ENCODE measurements around the gene RETREG1. TPM values are rescaled to one million over a fixed set of nuclear protein-coding genes. Genes with fewer than 3 reads are reported as not detected.
A peak's percentile ranks its signal among the peaks of the same experiment; 100 is the strongest.

Gene RETREG1
- total RNA-seq, 1 donor from 2014 or later: 15.8 TPM

DNA sequence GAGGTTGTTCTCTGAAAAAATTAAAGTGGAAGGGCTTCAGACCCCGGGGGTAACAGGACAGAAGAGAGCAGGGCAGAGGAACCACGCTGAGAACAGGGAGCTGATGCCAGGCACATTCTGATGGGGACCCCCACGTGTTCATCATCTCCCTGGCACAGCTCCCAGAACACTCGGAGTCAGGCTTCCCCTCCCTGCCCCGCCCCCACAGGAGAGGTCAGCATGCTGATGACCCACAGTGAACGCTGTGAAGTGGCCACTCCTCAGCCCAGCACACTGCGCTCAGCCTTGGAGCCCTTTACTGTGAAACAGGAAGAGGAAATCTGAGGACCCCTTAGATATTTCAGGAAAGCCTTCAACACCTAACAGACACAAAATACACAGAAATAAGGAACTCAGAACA, 16.4 kb downstream of the RETREG1 start:
- H3K4me3 Mint-ChIP-seq (ENCODE audit: unreplicated experiment): no peak overlapping the region
- H3K36me3 Mint-ChIP-seq (ENCODE audit: low read depth, unreplicated experiment): peaks cover 29% of the 10 kb centered on the region
- TF ChIP-seq, protein P1, sequence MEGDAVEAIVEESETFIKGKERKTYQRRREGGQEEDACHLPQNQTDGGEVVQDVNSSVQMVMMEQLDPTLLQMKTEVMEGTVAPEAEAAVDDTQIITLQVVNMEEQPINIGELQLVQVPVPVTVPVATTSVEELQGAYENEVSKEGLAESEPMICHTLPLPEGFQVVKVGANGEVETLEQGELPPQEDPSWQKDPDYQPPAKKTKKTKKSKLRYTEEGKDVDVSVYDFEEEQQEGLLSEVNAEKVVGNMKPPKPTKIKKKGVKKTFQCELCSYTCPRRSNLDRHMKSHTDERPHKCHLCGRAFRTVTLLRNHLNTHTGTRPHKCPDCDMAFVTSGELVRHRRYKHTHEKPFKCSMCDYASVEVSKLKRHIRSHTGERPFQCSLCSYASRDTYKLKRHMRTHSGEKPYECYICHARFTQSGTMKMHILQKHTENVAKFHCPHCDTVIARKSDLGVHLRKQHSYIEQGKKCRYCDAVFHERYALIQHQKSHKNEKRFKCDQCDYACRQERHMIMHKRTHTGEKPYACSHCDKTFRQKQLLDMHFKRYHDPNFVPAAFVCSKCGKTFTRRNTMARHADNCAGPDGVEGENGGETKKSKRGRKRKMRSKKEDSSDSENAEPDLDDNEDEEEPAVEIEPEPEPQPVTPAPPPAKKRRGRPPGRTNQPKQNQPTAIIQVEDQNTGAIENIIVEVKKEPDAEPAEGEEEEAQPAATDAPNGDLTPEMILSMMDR (IDR thresholded peaks at IDR 0.05; ENCODE audit: unreplicated experiment): no peak
- H3K4me1 Mint-ChIP-seq (ENCODE audit: unreplicated experiment): peaks cover 22% of the 10 kb centered on the region
- no peaks in the 10 kb centered on the region for H3K27me3 Mint-ChIP-seq (ENCODE audit: unreplicated experiment)
- no peak for DNase-seq (ENCODE audit: low spot score)
- peaks cover 5% of the 10 kb centered on the region for H3K9me3 Mint-ChIP-seq (ENCODE audit: unreplicated experiment)
- peak overlapping the region; percentile 44 for H3K27ac Mint-ChIP-seq (ENCODE audit: unreplicated experiment)

DNA sequence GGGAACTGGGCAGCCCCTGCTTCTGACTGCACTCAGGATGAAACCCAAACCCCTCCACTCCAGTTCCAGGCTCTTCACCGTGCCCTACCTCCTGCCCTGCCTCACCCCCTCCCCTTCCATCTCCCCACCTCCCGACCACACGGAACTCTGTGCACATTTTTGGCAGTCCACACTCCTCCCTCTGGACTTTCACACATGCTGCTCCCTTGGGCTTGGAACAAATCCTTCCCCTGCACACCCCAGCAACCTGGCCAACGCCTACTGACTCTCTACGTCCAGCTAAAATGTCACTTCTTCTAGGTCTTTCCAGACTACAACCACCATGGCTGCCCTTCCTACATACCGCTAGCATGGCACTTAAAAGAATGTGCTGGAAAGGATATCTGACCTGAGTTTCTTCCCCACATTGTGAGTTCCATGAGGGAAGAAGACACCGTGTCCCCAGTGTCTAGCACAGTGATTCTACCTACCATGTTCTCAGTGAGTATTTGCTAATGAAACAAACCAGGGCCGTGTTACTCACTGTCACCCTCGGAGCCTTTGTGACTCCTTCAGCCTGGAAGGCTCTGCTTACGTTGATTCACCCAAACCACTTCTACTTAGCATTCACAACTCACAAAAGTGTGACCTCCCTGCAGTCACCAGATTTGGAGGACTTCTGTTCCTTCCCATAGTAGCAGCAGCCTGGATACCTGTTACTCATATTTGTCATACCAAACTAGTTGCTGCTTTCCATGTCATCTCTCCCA, 18.7 kb downstream of the RETREG1 start:
- H3K9me3 Mint-ChIP-seq (ENCODE audit: unreplicated experiment): no peaks in the 10 kb centered on the region
- no peak overlapping the region for H3K27ac Mint-ChIP-seq (ENCODE audit: unreplicated experiment)
- H3K27me3 Mint-ChIP-seq (ENCODE audit: unreplicated experiment): no peaks in the 10 kb centered on the region
- TF ChIP-seq, protein P1 (IDR thresholded peaks at IDR 0.05; ENCODE audit: unreplicated experiment): no peak
- DNase-seq (ENCODE audit: low spot score): no peak
- peak overlapping the region; percentile 26 for H3K4me3 Mint-ChIP-seq (ENCODE audit: unreplicated experiment)
- peaks cover 24% of the 10 kb centered on the region for H3K4me1 Mint-ChIP-seq (ENCODE audit: unreplicated experiment)
- H3K36me3 Mint-ChIP-seq (ENCODE audit: low read depth, unreplicated experiment): peaks cover 19% of the 10 kb centered on the region

DNA sequence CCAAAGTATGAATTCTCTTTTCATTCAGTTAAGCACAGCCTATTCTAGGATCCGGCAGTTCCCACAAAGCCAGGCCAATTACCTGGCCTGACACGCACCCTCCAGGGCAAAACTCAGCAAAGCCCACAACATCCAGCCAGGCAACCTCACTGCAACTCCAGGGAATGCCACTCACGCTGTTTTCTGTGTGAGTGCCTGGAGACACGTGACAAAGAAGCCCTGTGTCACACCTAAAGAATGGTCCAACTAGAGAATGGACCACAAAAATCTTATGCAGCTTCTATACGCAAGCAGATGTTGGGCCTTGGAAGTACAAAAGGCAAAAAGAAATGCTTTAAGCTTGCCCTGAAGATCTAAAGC, 20.2 kb downstream of the RETREG1 start:
- H3K27ac Mint-ChIP-seq (ENCODE audit: unreplicated experiment): no peak overlapping the region
- peaks cover 27% of the 10 kb centered on the region for H3K4me1 Mint-ChIP-seq (ENCODE audit: unreplicated experiment)
- no peaks in the 10 kb centered on the region for H3K27me3 Mint-ChIP-seq (ENCODE audit: unreplicated experiment)
- H3K36me3 Mint-ChIP-seq (ENCODE audit: low read depth, unreplicated experiment): peaks cover 16% of the 10 kb centered on the region
- DNase-seq (ENCODE audit: low spot score): no peak
- H3K9me3 Mint-ChIP-seq (ENCODE audit: unreplicated experiment): no peaks in the 10 kb centered on the region
- no peak overlapping the region for H3K4me3 Mint-ChIP-seq (ENCODE audit: unreplicated experiment)
- TF ChIP-seq, protein P1 (IDR thresholded peaks at IDR 0.05; ENCODE audit: unreplicated experiment): no peak

DNA sequence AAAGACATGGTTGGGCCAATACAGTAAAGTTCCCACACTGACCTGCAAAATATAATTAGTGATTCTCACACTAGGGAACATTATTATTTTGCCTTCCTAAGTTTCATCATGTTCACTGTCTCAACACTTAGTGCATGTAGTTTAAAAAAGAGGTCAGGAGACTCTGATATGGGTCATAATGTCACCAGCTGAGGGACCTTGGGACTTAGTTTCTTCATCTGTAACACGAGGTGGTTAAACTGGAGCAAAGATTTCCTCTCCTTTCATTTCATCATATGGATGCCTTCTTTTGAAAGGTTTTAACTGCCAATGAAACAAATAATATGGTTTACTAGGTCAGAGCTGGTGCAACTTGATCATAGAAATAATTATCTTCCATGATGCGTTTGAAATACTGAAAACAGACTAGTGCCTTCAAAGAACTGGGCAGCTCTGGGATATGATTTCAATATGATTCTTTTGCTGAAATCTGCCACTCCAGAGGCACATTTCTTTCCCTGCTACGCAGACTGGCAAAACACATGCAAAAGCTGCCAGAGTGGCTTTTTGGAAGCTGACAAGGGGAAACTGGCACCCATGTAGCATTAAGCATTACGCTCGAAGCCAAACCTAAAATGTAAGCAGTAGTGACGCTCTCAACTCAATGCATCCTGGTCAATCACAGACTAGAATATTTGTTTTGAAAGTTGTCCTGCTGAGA, 20.8 kb downstream of the RETREG1 start:
- Mint-ChIP-seq H3K27ac (ENCODE audit: unreplicated experiment) (no peak overlapping the region), H3K9me3 (ENCODE audit: unreplicated experiment) (no peaks in the 10 kb centered on the region), H3K36me3 (ENCODE audit: low read depth, unreplicated experiment) (peaks cover 16% of the 10 kb centered on the region), H3K27me3 (ENCODE audit: unreplicated experiment) (no peaks in the 10 kb centered on the region), H3K4me3 (ENCODE audit: unreplicated experiment) (no peak overlapping the region), H3K4me1 (ENCODE audit: unreplicated experiment) (peaks cover 32% of the 10 kb centered on the region)
- TF ChIP-seq, protein P1 (IDR thresholded peaks at IDR 0.05; ENCODE audit: unreplicated experiment): no peak
- no peak for DNase-seq (ENCODE audit: low spot score)

DNA sequence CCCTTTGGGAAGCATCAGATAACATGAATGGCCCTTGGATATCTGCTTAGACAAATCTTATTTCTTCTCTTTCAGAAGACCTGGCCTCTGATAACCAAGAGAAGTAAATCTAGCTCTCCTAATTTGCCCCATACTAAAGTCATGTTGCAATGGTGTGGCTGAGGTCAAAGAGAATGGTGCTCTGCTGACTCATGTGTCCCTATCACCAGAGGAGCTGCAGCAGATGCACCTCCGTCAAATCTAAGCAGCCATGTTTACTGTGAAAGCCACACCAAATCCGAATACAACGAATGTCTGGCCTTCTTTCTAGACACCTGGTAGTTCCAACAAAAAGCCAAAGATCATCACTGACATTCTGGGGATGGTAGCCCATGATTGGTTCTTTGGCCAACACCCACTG, 23.2 kb downstream of the RETREG1 start:
- Mint-ChIP-seq H3K36me3 (ENCODE audit: low read depth, unreplicated experiment) (peaks cover 8% of the 10 kb centered on the region), H3K27me3 (ENCODE audit: unreplicated experiment) (no peaks in the 10 kb centered on the region), H3K27ac (ENCODE audit: unreplicated experiment) (no peak overlapping the region), H3K4me3 (ENCODE audit: unreplicated experiment) (no peak overlapping the region), H3K9me3 (ENCODE audit: unreplicated experiment) (no peaks in the 10 kb centered on the region), H3K4me1 (ENCODE audit: unreplicated experiment) (peaks cover 23% of the 10 kb centered on the region)
- TF ChIP-seq, protein P1 (IDR thresholded peaks at IDR 0.05; ENCODE audit: unreplicated experiment): no peak
- DNase-seq (ENCODE audit: low spot score): no peak
